Left forelimb (tissue), 1 donor: Measurements from ENCODE around the gene CDC42BPB.

Source experiments
- DNase-seq: peaks from one replicate; pipeline ENCODE4 v3.0.0-alpha.2; 2018; ENCODE audit warnings: low spot score

The CDC42BPB gene

DNA sequence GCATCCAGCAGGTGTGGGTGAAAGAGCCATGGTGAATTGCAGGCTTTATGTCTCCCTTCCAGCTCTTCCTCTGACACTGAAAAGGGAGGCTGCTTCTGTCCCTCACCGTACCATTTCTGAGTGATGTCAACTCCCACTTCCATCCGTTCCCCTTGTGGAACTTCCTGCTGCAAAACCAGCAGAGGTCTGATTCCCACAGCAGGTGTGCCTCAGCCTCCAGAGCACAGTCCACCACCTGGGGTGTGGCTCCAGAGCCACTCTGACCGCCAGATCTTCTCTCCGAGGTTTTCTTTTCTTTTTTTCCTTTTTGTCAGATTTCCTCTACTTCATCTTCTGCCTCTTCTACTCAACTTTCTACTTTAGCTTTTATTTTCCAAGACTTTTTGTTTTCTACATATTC lies 62.7 kb downstream of the CDC42BPB start:
- no peak for DNase-seq

DNA sequence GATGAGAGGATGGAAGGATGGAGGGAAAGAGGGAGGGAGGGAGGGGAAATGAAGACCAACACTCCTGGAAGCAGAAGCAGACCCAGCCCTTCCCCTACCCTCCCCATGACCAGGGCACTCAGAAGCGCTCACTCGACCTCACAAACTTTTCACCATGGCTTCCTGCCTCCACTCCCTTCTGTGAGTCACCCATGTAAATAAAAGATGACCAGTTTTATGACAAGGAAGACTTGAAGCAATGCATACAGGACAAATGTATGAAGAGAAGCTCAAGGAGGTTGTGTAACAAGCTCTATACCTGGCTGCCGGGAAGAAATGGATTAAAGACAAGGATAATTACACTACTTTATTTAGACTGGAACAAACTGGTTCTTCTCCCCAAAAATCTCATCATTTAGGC lies 63.8 kb downstream of the CDC42BPB start:
- no peak for DNase-seq

DNA sequence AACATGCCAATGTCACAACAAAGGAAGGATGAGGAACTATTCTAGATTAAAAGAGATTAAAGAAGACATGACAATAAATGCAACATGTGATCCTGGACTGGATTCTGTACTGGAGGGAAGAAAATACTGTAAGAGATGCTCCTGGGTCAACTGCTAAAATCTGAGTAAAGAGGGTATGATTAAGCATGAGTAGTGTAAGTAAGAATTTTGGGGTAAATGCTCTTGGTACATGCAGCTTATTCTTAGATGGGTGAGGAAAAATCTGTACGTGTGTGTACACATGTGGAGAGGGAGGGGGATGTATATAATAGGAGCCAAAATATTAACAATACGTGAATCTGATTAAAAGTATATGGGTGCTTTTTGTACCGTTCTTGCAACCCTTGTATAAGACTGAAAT lies 66.0 kb downstream of the CDC42BPB start:
- no peak for DNase-seq

DNA sequence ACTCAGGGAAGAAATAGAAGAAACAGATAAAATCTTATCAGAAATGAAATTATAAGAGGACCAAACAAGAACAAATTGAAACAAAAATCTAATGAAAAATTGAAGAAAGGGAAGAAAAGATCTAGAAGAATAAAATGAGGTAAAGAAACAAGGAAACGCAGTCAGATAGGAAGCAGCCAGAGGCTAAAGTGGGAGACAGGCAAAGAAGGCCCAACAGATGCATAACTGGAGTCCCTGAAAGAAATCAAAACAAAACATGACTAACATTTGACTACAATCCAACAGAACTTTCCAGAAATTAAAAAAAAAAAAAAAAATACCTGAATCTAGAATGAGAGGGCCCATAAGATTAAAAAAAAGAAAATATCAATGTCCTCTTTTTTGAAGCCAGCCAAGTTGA lies 69.3 kb downstream of the CDC42BPB start:
- no peak for DNase-seq

DNA sequence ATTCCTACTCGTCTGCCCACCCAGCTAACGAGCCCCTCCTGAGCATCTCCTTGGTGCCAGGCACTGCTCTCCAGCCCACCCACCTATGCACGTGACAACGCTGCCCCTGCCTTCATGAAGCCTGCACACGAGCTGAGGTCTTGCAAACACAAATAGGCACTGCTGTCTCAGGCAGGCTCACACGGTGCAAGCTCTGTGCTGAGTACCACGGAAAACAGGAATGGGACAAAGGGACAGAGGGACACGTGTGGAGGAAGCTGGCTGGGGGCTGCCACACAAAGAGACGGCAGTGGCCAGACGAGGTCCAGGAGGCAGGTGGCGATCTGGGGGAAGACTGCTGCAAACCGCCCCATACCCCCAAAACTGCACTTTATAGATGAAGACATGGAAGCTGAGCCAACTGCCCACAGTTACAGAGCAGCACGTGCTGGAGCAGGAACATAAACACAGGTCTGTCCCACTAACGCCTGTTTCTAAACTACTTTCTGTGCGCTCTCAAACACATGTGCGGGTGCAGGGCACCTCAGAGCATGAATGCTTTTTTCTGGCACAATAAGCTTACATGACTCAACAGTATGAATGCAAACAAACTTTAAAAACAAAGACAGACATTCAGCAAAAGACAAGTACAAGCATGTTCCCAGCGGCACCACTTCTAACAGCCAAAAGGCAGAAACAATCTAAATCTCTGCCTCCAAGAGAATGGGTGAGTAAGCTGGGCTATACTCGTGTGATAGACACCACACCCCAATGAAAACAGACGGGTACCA lies 70.4 kb downstream of the CDC42BPB start:
- DNase-seq: no peak

DNA sequence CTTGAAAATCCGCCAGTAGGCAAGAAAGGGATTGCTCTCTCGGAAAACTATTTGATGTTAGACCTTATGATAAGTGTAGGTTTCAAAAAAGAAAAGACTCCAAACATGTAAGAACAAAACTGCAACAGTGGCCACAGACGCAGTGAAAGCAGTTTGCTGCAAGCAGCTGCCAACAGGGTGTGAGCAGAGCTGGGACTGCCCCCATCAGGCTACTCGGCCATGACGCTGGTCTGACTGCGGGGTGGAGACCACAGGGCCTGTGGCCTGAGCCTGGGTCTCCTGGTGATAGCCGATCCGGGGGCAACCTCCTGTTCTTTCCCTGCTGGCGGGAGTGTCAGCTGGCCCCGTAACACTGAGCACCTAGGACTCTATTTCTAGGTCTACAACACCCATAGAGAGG lies 71.7 kb downstream of the CDC42BPB start:
- DNase-seq: no peak

DNA sequence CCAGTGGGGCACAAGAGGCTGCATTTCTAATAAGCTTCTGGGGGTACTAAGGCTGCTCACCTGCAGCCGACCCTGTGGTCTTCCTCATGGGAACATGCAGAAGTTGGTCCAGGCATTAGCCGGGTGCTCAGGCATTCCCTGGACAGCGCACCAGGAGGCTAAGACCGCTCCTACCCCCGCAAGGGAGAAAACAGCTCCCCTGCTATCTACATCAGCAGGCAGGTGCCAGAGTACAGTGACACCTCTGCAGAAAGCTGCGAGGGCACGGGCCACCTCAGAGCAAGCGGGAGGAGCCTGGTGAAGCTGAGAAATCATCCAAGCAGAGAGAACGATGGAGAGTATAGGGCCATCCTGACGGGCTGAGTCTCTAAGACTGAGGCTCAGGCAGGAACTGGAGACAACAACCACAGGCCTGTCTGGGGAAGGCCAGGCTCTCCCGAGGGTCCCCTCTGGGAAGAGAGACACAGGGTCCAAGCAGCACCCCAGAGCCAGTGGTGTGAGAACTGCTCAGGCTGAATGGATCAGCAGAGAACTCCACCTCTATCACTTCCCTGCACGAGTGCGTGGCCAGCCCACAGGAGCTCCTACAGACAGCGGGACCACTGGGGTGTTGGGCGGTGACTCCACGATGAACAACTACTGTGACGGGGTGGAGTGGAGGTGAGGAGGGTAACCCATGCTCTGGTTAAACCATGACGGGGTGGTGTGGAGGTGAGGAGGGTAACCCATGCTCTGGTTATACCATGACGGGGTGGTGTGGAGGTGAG lies 72.8 kb downstream of the CDC42BPB start:
- DNase-seq: no peak

DNA sequence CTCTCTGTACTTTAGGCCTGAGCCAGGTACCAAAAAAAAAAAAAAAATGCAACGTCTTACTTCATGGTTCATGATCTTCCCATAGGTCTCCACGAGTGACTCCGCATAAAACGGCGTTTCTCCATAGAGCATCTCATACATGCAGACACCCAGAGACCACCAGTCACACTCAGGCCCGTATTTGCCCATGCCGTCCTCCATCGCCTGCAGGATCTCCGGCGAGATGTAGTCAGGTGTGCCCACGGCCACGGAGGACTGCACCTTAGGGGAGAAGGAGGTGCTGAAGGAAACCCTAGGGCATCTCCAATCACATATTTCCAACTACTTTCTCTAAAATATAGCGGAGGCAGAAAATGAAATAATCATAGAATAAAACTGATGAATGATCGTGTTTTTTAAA lies 73.9 kb downstream of the CDC42BPB start:
- no peak for DNase-seq

DNA sequence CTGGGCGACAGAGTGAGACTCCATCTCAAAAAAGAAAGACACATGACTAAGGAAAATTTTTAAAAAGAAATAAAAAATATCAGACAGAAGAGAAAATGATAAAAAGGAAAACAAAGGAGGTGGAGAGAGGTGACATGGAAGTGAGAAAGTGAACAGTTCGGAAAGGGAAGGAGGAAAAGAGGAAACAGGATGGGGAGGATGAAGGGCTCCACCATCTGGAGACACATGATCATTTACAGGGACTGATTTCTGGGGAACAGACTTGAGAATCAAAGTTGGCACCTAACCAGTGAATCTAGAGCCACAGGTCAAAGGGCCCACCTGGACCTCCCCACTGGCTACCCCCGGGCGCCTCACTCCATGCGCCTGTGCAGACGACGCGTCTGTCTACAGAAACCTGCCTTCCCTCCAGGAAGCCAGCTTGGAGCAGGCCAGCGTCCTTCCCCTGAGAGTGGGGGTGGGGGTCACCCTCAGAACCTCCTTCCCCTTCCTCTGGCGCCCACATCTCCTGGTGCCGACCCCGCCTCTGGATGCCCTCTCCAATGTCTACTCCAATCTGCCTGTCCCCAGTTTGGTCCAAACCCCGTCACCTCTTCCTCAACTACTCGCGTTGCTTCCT lies 74.4 kb downstream of the CDC42BPB start:
- no peak for DNase-seq

DNA sequence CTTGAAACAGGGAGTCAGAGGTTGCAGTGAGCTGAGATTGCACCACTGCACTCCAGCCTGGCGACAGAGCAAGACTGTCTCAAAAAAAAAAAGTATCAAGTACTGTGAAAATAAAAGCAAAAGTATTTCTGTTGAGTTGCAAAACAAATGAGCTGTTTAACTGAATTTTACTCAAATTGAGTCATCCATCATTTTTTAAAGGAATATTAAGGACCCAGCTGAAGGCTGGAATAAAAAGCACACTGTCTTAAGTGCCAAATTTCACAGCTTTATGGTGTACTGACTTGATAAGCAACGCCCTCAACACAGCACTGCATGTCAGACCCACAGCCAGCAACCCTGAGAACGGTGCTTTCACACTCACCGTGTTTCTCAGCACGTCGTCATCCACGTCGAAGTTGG lies 76.9 kb downstream of the CDC42BPB start:
- DNase-seq: no peak

DNA sequence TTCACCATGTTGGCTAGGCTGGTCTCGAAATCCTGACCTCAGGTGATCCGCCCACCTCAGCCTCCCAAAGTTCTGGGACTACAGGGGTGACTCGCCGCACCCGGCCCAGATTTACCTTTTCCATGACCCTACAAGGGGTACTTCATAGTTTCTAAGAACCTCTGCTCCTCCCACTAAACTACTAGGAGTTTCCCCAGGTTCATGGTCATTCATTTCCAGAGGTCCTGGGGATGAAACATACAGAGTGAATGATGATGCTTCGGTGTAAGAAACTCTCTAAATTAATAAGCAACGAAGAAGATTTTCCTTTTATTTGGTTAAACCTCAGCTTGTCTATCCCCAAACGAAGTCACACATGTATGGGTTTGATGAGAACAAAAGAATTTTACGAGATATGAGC lies 77.9 kb downstream of the CDC42BPB start:
- no peak for DNase-seq

DNA sequence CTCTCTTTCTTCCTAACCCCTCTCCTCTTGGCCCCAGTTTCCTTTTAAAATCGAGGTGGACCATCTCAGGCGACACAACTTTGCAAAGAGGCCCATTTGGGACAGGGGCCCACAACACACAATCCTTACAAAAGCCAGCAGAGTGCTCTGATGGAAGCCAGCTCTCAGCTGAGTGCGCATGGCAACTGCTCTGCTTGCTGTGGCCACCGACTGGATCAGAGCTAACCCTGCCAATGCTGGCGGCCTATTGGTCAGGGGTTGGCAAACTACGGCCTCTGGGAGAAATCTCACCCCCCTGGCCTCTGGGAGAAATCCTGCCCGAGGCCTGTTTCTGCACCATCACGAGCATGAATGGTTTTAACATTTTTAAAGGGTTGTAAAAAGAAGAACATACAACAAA lies 79.9 kb downstream of the CDC42BPB start:
- no peak for DNase-seq

DNA sequence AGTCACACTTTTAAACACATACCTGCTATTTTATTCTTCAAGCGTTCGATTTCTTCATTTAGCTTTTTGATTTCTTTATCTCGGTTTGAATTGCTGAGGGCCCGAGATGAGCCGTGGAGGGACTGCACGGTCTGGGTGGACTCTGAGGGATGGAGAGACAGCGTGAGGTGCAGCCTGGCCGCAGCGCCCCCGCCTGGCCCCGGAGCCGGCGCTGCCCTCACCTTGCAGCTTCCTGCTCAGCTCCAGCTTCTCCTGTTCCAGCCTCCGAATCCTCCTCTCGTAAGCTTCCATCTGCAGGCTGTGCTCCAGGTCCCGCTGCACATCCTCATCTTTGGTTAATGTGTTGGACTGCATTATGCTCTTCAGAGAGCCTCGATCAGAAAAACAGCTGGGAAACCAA lies 81.7 kb downstream of the CDC42BPB start:
- DNase-seq: no peak

DNA sequence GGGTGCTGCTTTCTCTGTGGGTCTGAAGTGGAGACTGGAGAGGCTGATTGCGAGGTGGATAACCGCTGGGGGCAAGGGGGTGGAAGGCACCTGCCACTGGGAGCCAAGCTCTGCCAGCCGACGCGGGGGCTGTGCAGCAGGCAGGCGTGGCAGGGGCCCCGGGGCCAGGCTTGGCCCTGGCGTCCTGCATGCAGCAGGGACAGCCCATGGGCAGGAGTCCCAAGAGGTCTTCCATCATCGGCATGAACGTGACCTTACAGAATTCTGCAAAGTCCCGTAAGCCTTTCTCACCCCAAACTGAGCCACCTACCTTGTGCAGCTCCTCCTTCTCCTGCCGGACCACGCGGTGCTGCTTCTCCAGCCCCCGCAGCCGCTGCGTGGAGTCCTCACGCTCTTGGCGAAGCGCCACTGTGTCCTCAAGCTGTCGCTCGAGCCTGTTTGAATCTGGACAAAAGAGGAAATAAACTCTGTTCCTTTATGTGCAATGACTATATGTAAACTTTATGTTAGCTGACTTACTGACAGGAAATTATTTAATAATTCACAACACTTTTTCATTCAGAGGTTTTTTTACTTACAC lies 83.6 kb downstream of the CDC42BPB start:
- DNase-seq: no peak

DNA sequence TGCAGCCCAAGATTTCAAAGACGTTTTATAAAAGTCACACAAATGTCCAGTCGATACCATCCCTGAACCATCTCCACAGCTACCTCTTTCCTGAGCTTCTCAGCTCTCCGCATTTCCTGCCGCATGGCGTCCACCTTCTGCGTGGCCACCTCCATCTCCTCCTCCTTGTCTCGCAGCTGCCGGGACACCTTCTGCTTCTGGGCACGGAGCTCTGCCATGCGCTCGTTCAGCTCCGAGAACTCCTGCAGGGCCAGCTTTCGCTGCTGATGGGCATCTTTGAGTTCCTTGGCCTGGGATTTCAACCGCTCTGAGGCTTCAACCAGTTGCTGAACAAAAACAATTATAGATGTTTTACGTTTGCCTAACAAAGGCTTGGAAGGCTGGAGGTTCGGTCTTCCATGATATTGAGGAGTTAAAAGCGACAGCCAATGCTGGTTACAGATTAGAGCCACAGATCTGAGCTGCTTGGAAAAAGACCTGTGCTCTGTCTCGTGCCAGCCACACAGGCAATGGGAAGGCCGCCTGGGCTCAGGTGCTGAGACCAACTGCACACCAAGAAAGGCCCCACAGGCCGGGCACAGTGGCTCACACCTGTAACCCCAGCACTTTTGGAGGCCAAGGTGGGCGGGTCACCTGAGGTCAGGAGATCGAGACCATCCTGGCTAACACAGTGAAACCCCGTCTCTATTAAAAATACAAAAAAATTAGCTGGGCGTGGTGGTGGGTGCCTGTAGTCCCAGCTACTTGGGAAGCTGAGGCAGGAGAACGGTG lies 85.3 kb downstream of the CDC42BPB start:
- no peak for DNase-seq

DNA sequence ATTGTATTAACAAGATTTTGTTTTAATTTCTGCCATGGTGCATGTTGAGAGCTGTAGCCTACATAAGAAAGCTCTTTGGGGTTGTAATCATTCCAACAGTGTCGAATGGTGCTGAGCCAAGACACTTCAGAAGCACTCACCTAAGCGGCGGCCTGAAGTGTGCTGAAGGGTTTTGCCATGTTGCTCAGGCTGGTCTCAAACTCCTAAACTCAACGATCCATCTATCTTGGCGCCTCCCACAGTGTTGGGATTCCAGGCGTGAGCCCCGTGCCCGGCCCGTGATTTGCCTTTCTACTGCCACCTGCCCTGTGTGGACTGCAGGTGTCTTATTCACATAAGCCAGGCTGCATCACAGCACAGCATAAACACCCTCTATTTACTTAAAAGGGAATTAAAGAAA lies 86.0 kb downstream of the CDC42BPB start:
- DNase-seq: no peak

DNA sequence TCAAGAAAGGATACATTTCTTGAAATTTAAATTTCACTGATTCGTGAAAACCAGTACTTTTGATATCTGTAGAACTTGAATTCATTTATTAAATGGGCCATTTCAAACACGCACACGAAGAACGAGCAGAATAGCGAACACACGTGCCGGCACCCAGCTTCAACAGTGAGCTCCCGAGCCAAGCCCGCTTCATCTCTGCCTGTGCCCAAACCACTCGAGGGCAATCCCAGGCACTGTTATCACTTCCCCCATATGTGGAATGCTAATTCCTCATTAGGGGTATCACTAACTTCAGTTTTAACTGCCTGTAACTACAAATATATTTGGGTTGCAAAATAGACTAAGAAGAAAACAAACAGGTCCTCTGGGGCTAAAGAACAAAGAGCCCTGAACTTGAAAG lies 86.9 kb downstream of the CDC42BPB start:
- no peak for DNase-seq

DNA sequence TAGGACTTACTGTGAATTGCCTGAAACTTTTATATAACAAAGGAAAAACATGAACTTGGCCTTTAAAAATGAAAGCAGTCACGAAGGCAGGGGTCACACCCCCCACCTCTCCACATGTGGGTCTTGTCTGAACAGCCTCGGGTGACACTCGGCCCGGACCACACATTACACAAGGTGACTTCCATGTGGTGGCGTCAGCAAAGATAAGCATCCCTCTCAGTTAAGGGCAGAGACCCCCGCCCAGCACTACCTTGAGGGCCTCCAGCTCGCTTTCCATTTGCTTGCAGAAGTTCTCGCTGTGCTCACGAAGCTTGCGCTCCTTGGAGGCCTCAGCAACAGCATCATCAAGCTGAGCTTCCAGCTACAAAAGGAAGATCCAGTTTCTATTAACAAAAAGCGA lies 87.4 kb downstream of the CDC42BPB start:
- no peak for DNase-seq

DNA sequence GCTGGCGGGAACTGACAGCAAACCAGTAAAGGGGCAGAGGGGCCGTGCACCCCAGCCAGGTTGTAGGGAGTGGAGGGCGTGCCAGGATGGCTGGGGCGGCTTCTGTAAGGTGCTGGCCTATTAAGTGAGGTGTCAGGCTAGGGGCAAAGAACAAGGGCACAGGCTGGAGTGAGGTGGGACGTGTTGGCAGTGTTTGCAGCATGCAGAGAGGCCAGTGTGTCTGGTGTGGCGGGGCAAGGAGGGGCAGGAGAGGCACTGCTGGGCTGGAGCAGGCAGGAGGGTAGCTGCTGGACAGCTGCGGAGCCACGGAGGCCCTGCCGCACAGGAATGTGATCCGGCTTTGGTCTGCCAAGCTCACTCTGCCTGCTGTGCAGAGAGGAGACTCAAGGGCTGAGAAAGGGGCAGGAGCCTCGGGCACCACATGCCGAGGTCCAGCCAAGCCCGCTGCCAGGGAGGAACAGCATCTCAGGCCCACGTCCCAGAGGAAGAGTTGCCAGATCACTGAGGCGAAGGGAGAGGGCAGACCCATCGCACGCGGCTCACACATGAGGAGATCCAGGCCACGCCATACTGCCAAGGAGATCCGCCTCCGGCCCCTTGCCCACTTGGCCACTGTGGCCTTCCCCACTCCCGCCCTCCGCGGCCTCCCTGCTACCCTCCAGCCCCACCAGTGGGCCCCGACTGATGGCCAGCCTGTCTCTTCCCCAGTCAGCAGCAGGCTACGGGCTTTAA lies 88.1 kb downstream of the CDC42BPB start:
- DNase-seq: no peak

DNA sequence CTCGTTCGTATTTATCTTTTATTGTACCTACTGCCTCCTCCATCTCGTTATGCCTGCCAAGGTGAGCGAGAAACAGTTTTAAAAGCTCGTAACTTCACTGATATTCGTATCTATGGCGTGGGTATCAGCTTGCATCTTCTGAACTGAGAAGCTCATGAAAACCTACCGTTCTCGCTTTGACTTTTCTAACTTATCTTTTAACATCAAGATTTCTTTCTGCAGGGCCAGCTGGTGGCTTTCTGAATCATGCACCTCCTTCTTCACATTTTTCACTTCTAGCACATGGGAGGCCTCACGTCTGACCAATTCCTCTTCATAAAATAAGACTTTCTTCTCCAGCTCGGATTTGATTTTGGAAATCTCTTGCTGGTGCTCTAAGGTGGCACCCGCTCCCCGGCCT lies 89.0 kb downstream of the CDC42BPB start:
- DNase-seq: no peak

DNA sequence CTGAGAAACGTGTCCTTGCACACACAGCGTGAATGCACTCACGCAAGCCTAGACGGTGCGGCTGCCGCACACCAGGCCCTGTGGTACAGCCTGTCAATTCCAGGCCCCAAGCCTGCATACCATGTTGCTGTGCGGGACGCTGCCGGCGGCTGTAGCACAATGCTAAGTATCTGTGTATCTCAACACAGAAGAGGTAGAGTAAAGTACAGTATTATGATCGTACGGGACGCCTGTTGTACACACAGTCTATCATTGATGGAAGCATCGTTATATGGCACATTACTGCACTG lies 89.9 kb downstream of the CDC42BPB start:
- no peak for DNase-seq
